ENCODE results near the gene TEX22. TPM values are rescaled to one million over a fixed set of nuclear protein-coding genes. Genes with fewer than 3 reads are reported as not detected.
"Not testable (repeated sequence)": the region's sequence is repeated elsewhere in the genome, so short reads cannot be mapped to it uniquely, and the experiment has no call there.

Gene TEX22
- total RNA-seq, 3 donors from 2014 or later: 0.84 to 2.0 (median 0.95) TPM

- DNase-seq (no peak), ATAC-seq (no peak)
- Histone ChIP-seq H3K4me1 (ENCODE audit: low read depth) (no peaks in the 10 kb centered on the region), H3K9me3 (no peaks in the 10 kb centered on the region), H3K4me3 (no peak overlapping the region), H3K36me3 (ENCODE audit: low read depth) (no peaks in the 10 kb centered on the region)
- intact Hi-C loops (cut with DNase I, micrococcal nuclease): no loop called here
- no peak for TF ChIP-seq CTCF (IDR thresholded peaks at IDR 0.05)
These were observed 41.4 kb upstream of the TEX22 start for GRCh38 chr14:105356927-105357326.

- intact Hi-C loops (cut with DNase I, micrococcal nuclease): no loop called here
These were observed 40.7 kb upstream of the TEX22 start for GRCh38 chr14:105357626-105358025.

DNA sequence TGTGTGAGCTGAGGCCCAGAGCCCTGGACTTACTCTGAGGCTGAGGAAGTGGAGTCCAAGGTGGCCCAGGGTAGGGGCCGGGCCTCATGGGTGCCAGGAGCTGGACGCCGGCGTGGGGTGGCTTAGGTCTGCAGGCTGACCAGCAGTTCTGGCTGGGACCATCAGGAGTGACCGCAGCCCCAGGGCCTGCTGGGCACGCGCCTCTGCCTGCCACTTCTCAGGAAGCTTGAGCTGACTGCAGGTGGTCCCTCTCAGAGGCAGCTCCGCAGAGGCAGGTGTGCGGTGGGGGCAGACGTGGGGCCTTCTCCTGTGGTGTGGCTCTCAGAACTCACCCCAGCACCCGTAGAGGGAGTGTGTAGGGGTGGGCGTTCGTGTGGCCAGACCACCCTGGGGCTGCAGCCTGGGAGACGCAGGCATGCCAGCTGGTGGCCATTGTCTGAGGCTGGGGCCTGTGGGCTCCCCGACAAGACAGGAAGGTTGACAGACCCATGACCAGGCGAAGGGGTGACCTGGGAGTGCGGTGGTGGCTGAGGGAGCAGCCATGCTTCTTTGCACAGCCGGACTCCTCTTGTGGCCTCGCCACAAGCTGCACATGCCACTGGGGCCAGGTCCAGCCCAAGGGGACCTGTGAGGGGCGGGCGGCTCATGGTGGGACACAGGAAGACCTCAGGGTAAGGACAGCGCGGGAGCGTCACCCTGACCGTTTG is 40.0 kb upstream of the TEX22 start:
- Histone ChIP-seq H3K4me3 (no peak overlapping the region), H3K36me3 (ENCODE audit: low read depth) (no peaks in the 10 kb centered on the region), H3K9me3 (no peaks in the 10 kb centered on the region), H3K4me1 (ENCODE audit: low read depth) (no peaks in the 10 kb centered on the region)
- ATAC-seq (no peak), DNase-seq (no peak)
- no peak for TF ChIP-seq CTCF (IDR thresholded peaks at IDR 0.05)
- intact Hi-C loops (cut with DNase I, micrococcal nuclease): no loop called here

More at GRCh38 chr14:105357626-105358025, 40.7 kb upstream of the TEX22 start:
- ATAC-seq (no peak), DNase-seq (no peak)
- no peak overlapping the region for H3K4me3 ChIP-seq
- H3K36me3 ChIP-seq (ENCODE audit: low read depth): no peaks in the 10 kb centered on the region
- TF ChIP-seq CTCF (IDR thresholded peaks at IDR 0.05): no peak
- H3K4me1 ChIP-seq (ENCODE audit: low read depth): no peaks in the 10 kb centered on the region
- no peaks in the 10 kb centered on the region for H3K9me3 ChIP-seq

GRCh38 chr14:105358943-105359342 is 39.4 kb upstream of the TEX22 start:
- no peak for TF ChIP-seq CTCF (IDR thresholded peaks at IDR 0.05)

DNA sequence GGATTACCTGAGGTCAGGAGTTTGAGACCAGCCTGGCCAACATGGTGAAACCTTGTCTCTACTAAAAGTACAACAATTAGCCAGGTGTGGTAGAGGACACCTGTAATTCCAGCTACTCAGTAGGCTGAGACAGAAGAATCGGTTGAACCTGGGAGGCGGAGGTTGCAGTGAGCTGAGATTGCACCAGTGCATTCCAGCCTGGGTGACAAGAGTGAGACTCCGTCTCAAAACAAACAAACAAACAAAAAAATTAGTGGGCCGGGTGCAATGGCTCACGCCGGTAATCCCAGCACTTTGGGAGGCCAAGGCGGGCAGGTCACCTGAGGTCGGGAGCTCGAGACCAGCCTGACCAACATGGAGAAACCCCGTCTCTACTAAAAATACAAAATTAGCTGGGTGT is 36.9 kb upstream of the TEX22 start:
- H3K4me3 ChIP-seq; ATAC-seq; H3K4me1 ChIP-seq (ENCODE audit: low read depth); intact Hi-C loops (cut with DNase I, micrococcal nuclease); DNase-seq; H3K36me3 ChIP-seq (ENCODE audit: low read depth); H3K9me3 ChIP-seq: not testable (repeated sequence)

More at GRCh38 chr14:105358943-105359342, 39.4 kb upstream of the TEX22 start:
- no peaks in the 10 kb centered on the region for H3K4me1 ChIP-seq (ENCODE audit: low read depth)
- no peak overlapping the region for H3K4me3 ChIP-seq
- H3K36me3 ChIP-seq (ENCODE audit: low read depth): no peaks in the 10 kb centered on the region
- intact Hi-C loops (cut with DNase I, micrococcal nuclease): no loop called here
- no peak for ATAC-seq
- no peaks in the 10 kb centered on the region for H3K9me3 ChIP-seq
- no peak for DNase-seq

DNA sequence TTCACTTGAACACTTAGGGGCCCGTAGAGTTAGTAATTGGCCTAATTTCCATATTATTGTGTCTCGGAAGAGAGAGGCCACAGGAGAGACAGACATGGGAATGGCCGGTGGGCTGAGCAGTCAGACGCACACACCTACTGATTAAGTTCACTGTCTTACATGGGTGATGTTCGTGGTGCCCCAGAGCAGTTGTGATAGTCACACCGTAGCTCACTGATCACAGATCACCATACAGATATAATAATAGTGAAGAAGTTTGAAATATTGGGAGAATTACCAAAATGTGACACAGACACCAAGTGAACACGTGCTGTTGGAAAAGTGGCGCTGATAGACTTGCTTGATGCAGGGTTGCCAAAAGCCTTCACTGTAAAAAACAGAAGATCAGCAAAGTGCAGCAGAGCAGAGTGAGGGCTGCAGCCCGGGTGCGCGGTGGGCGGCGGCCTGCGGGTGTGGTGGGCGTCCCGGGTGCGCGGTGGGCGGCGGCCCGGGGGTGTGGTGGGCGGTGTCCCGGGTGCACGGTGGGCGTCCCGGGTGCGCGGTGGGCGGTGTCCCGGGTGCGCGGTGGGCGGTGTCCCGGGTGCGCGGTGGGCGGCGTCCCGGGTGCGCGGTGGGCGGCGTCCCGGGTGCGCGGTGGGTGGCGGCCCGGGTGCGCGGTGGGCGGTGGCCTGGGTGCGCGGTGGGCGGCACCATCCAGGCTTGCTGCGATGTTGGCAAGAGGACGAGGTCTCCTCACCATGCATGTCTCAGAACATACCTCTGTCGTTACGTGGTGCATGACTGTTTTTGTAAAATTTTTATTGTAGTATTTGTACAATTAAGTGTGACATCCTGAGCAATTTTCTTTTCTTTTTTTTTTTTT is 34.3 kb upstream of the TEX22 start:
- DNase-seq: peak; percentile 49 to 59 (median 49)
- intact Hi-C loops (cut with DNase I, micrococcal nuclease): no loop called here
- no peak overlapping the region for H3K4me3 ChIP-seq

More for the DNA sequence above, 34.3 kb upstream of the TEX22 start:
- ATAC-seq: peak; percentile 71
- H3K4me1 ChIP-seq (ENCODE audit: low read depth): no peaks in the 10 kb centered on the region
- no peak for TF ChIP-seq CTCF (IDR thresholded peaks at IDR 0.05)
- H3K9me3 ChIP-seq: no peaks in the 10 kb centered on the region
- H3K36me3 ChIP-seq (ENCODE audit: low read depth): no peaks in the 10 kb centered on the region

Measured in mucosa of descending colon (tissue), 3 donors.